GM23338 (cell line): ENCODE results near the gene AXIN1. TPM values are rescaled to one million over a fixed set of nuclear protein-coding genes. Genes with fewer than 3 reads are reported as not detected.
A peak's percentile ranks its signal among the peaks of the same experiment; 100 is the strongest.

Source experiments
- ATAC-seq: fragments of 200-7000 bp; cut with Tn5 transposase; 3 replicates; pipeline ENCODE4 v1.9.1; 2020
- DNase-seq: peaks from one replicate; pipeline ENCODE4 v3.0.0-alpha.2; 2015; ENCODE audit warnings: low spot score
- H2AFZ ChIP-seq: fragments of 200-600 bp; sonication (generic); 2 replicates; pipeline ENCODE4 v1.8.0; 2016; ENCODE audit warnings: antibody characterized with exemption, mild to moderate bottlenecking, moderate library complexity
- H3F3A ChIP-seq: fragments of 200-600 bp; sonication (generic); replicated peaks from 2 replicates; pipeline ENCODE4 v1.8.0; 2017; ENCODE audit warnings: antibody characterized with exemption, mixed run types, low read depth
- H3K27ac ChIP-seq: fragments of 200-600 bp; sonication (generic); 2 replicates; pipeline ENCODE4 v1.6.1; 2016; ENCODE audit warnings: low read depth
- H3K27me3 ChIP-seq: fragments of 200-600 bp; sonication (generic); 2 replicates; pipeline ENCODE4 v1.8.0; 2016; ENCODE audit warnings: mild to moderate bottlenecking, mixed run types, moderate library complexity; ENCODE audit not compliant: insufficient read depth
- H3K36me3 ChIP-seq: fragments of 200-600 bp; sonication (generic); 2 replicates; pipeline ENCODE4 v1.8.0; 2016; ENCODE audit warnings: mild to moderate bottlenecking; ENCODE audit not compliant: insufficient read depth
- H3K4me1 ChIP-seq: fragments of 200-600 bp; sonication (generic); 2 replicates; pipeline ENCODE4 v1.8.0; 2016; ENCODE audit warnings: mild to moderate bottlenecking, moderate library complexity; ENCODE audit not compliant: insufficient read depth
- H3K4me2 ChIP-seq: fragments of 200-600 bp; sonication (generic); 2 replicates; pipeline ENCODE4 v1.7.1; 2017; ENCODE audit warnings: mixed run types
- H3K4me3 ChIP-seq: fragments of 200-600 bp; sonication (generic); 2 replicates; pipeline ENCODE4 v1.6.1; 2016; ENCODE audit warnings: mixed run types
- H3K79me2 ChIP-seq: fragments of 200-600 bp; sonication (generic); replicated peaks from 2 replicates; pipeline ENCODE4 v1.8.0; 2017; ENCODE audit warnings: mild to moderate bottlenecking; ENCODE audit not compliant: insufficient read depth
- H3K9me2 ChIP-seq: fragments of 200-600 bp; sonication (generic); 2 replicates; pipeline ENCODE4 v1.8.0; 2017; ENCODE audit not compliant: insufficient read depth
- H4K20me1 ChIP-seq: fragments of 200-600 bp; sonication (generic); replicated peaks from 2 replicates; pipeline ENCODE4 v1.8.0; 2017; ENCODE audit warnings: mild to moderate bottlenecking; ENCODE audit not compliant: insufficient read depth
- H3K27ac Mint-ChIP-seq: 2 replicates; pipeline ENCODE4 v1.8.0; 2020; ENCODE audit warnings: inconsistent platforms, mild to moderate bottlenecking, moderate library complexity, mixed read lengths
- H3K27me3 Mint-ChIP-seq: 3 replicates; pipeline ENCODE4 v1.8.0; 2022; ENCODE audit warnings: low read depth, mild to moderate bottlenecking, moderate library complexity, mixed read lengths, inconsistent platforms; ENCODE audit not compliant: insufficient read depth, poor library complexity
- H3K36me3 Mint-ChIP-seq: 3 replicates; pipeline ENCODE4 v1.8.0; 2021; ENCODE audit warnings: low read depth, mild to moderate bottlenecking, inconsistent platforms, moderate library complexity, mixed read lengths
- H3K4me1 Mint-ChIP-seq: 3 replicates; pipeline ENCODE4 v1.8.0; 2020; ENCODE audit warnings: mild to moderate bottlenecking, inconsistent platforms, mixed read lengths
- H3K4me3 Mint-ChIP-seq: 3 replicates; pipeline ENCODE4 v1.8.0; 2021; ENCODE audit warnings: moderate library complexity, mild to moderate bottlenecking, inconsistent platforms, mixed read lengths
- H3K9me3 Mint-ChIP-seq: 3 replicates; pipeline ENCODE4 v1.8.0; 2020; ENCODE audit warnings: moderate library complexity, mild to moderate bottlenecking, inconsistent platforms, mixed read lengths
- CTCF ChIP-seq, 2 experiments: fragments of 200-600 bp in 1 of 2; sonication (generic) in 1 of 2; conservative IDR thresholded peaks; 2 replicates each; pipeline versions ENCODE4 v1.5.1 to v1.6.1; 2016 to 2017; ENCODE audit warnings: antibody characterized with exemption in 2 of 2, low read depth in 2 of 2, mild to moderate bottlenecking in 2 of 2, moderate library complexity in 1 of 2
- ETS1 ChIP-seq: IDR thresholded peaks from 2 replicates; pipeline ENCODE4 v1.6.1; 2016; ENCODE audit warnings: antibody characterized with exemption
- POLR2AphosphoS5 ChIP-seq: IDR thresholded peaks from 2 replicates; pipeline ENCODE4 v1.6.1; 2016; ENCODE audit warnings: antibody characterized with exemption, low read depth
- STAT1 ChIP-seq: IDR thresholded peaks from one replicate; pipeline ENCODE4 v1.6.1; 2016; ENCODE audit warnings: antibody characterized with exemption; ENCODE audit not compliant: unreplicated experiment
- ZNF114 ChIP-seq: fragments of 250-450 bp; sonication (Bioruptor Pico); IDR thresholded peaks from 2 replicates; pipeline ENCODE4 v1.5.0; 2020; ENCODE audit warnings: mild to moderate bottlenecking, moderate library complexity
- ZNF331 ChIP-seq: fragments of 250-450 bp; sonication (Bioruptor Pico); IDR thresholded peaks from 2 replicates; pipeline ENCODE4 v1.5.0; 2020; ENCODE audit warnings: low read depth, mild to moderate bottlenecking, moderate library complexity
- ZNF462 ChIP-seq: fragments of 250-450 bp; sonication (Bioruptor Pico); IDR thresholded peaks from 2 replicates; pipeline ENCODE4 v1.5.0; 2020; ENCODE audit warnings: mild to moderate bottlenecking, moderate library complexity
- polyA plus RNA-seq: library from polyadenylated mRNA; unstranded; fragments of >200 nt; fragmentation: Nextera tagmentation; extraction: Ambion mirVana; gene quantifications from 2 replicates; pipeline ENCODE4 v1.2.1, GENCODE V29; 2016
- total RNA-seq: library from RNA; depleted of rRNA; stranded (reverse); fragments of >200 nt; shearing (Covaris generic); gene quantifications from 2 replicates; pipeline ENCODE4 v1.2.3, GENCODE V29; 2014

Gene AXIN1
- total and polyA plus RNA-seq, 2 experiments from 2014 or later = 14.3 to 54.5 TPM

GRCh38 chr16:269061-269796 is 83.3 kb downstream of the AXIN1 start:
- Histone ChIP-seq H3K9me2 (no peaks in the 10 kb centered on the region), H3K27me3 (peaks cover under 1% of the 10 kb centered on the region; the same call in 1 of the 2 replicates), H3K27ac (no peak overlapping the region), H3K4me2 (no peak overlapping the region), H2AFZ (no peak overlapping the region), H3F3A (0 out of 2 replicates have a peak, but pooled peaks cover 3% of the 10 kb centered on the region), H4K20me1 (no peaks in the 10 kb centered on the region), H3K4me1 (no peaks in the 10 kb centered on the region), H3K79me2 (no peaks in the 10 kb centered on the region), H3K4me3 (no peak overlapping the region), H3K36me3 (no peaks in the 10 kb centered on the region)
- DNase-seq (no peak), ATAC-seq (peak; percentile 13)
- Mint-ChIP-seq H3K4me3 (no peak overlapping the region), H3K27me3 (peaks cover 13% of the 10 kb centered on the region), H3K9me3 (no peaks in the 10 kb centered on the region; the same call in 2 of the 3 replicates), H3K27ac (no peak overlapping the region), H3K36me3 (no peaks in the 10 kb centered on the region; the same call in 2 of the 3 replicates), H3K4me1 (no peaks in the 10 kb centered on the region)
- no peak for TF ChIP-seq ETS1

- Mint-ChIP-seq H3K4me1 (no peaks in the 10 kb centered on the region), H3K27ac (no peak overlapping the region; the same call in 1 of the 2 replicates)
- TF ChIP-seq ZNF114 (CRISPR knock-in tag) = no peak
- no peak for TF ChIP-seq ZNF462
- no peak for TF ChIP-seq ZNF331
- TF ChIP-seq POLR2AphosphoS5 = no peak
- TF ChIP-seq STAT1 = no peak
- TF ChIP-seq CTCF (conservative IDR thresholded peaks at IDR 0.05; ENCODE audit: low read depth in 2 of 2) = no peak
Observed at GRCh38 chr16:268141-269053, 84.1 kb downstream of the AXIN1 start.

More at GRCh38 chr16:268141-269053, 84.1 kb downstream of the AXIN1 start:
- no peaks in the 10 kb centered on the region for H3K9me2 ChIP-seq
- H2AFZ ChIP-seq = no peak overlapping the region
- H3K9me3 Mint-ChIP-seq = no peaks in the 10 kb centered on the region; the same call in 2 of the 3 replicates
- H4K20me1 ChIP-seq = no peaks in the 10 kb centered on the region
- no peaks in the 10 kb centered on the region for H3K36me3 ChIP-seq
- ATAC-seq (peak; percentile 11; the same call in 2 of the 3 replicates), DNase-seq (no peak)
- H3K36me3 Mint-ChIP-seq = peaks cover 2% of the 10 kb centered on the region; the same call in 1 of the 3 replicates
- no peak overlapping the region for H3K27ac ChIP-seq
- no peaks in the 10 kb centered on the region for H3K79me2 ChIP-seq
- no peak overlapping the region for H3K4me3 ChIP-seq
- no peak overlapping the region for H3K4me2 ChIP-seq
- H3F3A ChIP-seq = 0 out of 2 replicates have a peak, but pooled peaks cover 3% of the 10 kb centered on the region
- H3K27me3 Mint-ChIP-seq = peaks cover 12% of the 10 kb centered on the region
- no peaks in the 10 kb centered on the region for H3K27me3 ChIP-seq
- no peak overlapping the region for H3K4me3 Mint-ChIP-seq
- H3K4me1 ChIP-seq = no peaks in the 10 kb centered on the region
